H9 (cell line): ENCODE results near the gene MARS1. TPM values are rescaled to one million over a fixed set of nuclear protein-coding genes. Genes with fewer than 3 reads are reported as not detected.
A peak's percentile ranks its signal among the peaks of the same experiment; 100 is the strongest.

Experiments
- DNase-seq: peaks from one replicate; pipeline ENCODE4 v3.0.0-alpha.2; 2017
- H2AFZ ChIP-seq: one replicate; pipeline ENCODE4 v1.6.1; 2013; ENCODE audit warnings: mild to moderate bottlenecking, low read length, control low read depth, moderate library complexity
- H2AK5ac ChIP-seq: 2 replicates; pipeline ENCODE4 v1.6.1; 2013; ENCODE audit warnings: low read length, control low read depth, mixed read lengths; ENCODE audit not compliant: insufficient read length
- H2BK120ac ChIP-seq: one replicate; pipeline ENCODE4 v1.6.1; 2013; ENCODE audit warnings: low read depth, mild to moderate bottlenecking, low read length, control low read depth, inconsistent platforms; ENCODE audit not compliant: poor library complexity, severe bottlenecking
- H2BK12ac ChIP-seq: 2 replicates; pipeline ENCODE4 v1.6.1; 2013; ENCODE audit warnings: low read length, control low read depth, mixed read lengths, low read depth; ENCODE audit not compliant: insufficient read length
- H2BK15ac ChIP-seq: 2 replicates; pipeline ENCODE4 v1.6.1; 2013; ENCODE audit warnings: low read depth, low read length, control low read depth
- H2BK20ac ChIP-seq: one replicate; pipeline ENCODE4 v1.6.1; 2013; ENCODE audit warnings: low read depth, mild to moderate bottlenecking, low read length, control low read depth, inconsistent platforms; ENCODE audit not compliant: poor library complexity, severe bottlenecking
- H2BK5ac ChIP-seq: 2 replicates; pipeline ENCODE4 v1.6.1; 2013; ENCODE audit warnings: low read length, control low read depth, mixed read lengths; ENCODE audit not compliant: insufficient read length
- H3K14ac ChIP-seq: 2 replicates; pipeline ENCODE4 v1.6.1; 2013; ENCODE audit warnings: low read length, control low read depth; ENCODE audit not compliant: insufficient read depth
- H3K18ac ChIP-seq: 2 replicates; pipeline ENCODE4 v1.6.1; 2013; ENCODE audit warnings: low read depth, mild to moderate bottlenecking, mixed read lengths, low read length, control low read depth; ENCODE audit not compliant: insufficient read length
- H3K23ac ChIP-seq: 2 replicates; pipeline ENCODE4 v1.6.1; 2013; ENCODE audit warnings: low read length, control low read depth, mixed read lengths, low read depth; ENCODE audit not compliant: insufficient read length
- H3K23me2 ChIP-seq: 2 replicates; pipeline ENCODE4 v1.6.1; 2013; ENCODE audit warnings: low read depth, mild to moderate bottlenecking, mixed read lengths, low read length, control low read depth; ENCODE audit not compliant: insufficient read length, poor library complexity, severe bottlenecking
- H3K27ac ChIP-seq: 2 replicates; pipeline ENCODE4 v1.5.1; 2013; ENCODE audit warnings: low read length, control low read depth, mixed read lengths, low read depth; ENCODE audit not compliant: insufficient read length
- H3K27me3 ChIP-seq: 2 replicates; pipeline ENCODE4 v1.6.1; 2013; ENCODE audit warnings: low read length, control low read depth, inconsistent platforms; ENCODE audit not compliant: insufficient read depth
- H3K4ac ChIP-seq: 2 replicates; pipeline ENCODE4 v1.6.1; 2013; ENCODE audit warnings: low read depth, mild to moderate bottlenecking, control low read depth, inconsistent platforms, low read length, moderate library complexity
- H3K4me1 ChIP-seq: 2 replicates; pipeline ENCODE4 v1.6.1; 2013; ENCODE audit warnings: low read length, control low read depth, inconsistent platforms; ENCODE audit not compliant: insufficient read depth
- H3K4me2 ChIP-seq: 2 replicates; pipeline ENCODE4 v1.6.1; 2013; ENCODE audit warnings: low read length, control low read depth, mixed read lengths; ENCODE audit not compliant: insufficient read length, insufficient read depth
- H3K56ac ChIP-seq: 2 replicates; pipeline ENCODE4 v1.6.1; 2013; ENCODE audit warnings: low read depth, mild to moderate bottlenecking, mixed read lengths, low read length, control low read depth; ENCODE audit not compliant: insufficient read length
- H3K79me1 ChIP-seq: 2 replicates; pipeline ENCODE4 v1.6.1; 2013; ENCODE audit warnings: low read depth, mild to moderate bottlenecking, moderate library complexity, low read length, control low read depth, inconsistent platforms; ENCODE audit not compliant: insufficient read depth, poor library complexity, severe bottlenecking
- H3K79me2 ChIP-seq: 2 replicates; pipeline ENCODE4 v1.6.1; 2013; ENCODE audit warnings: low read length, control low read depth, inconsistent platforms; ENCODE audit not compliant: insufficient read depth
- H3K9ac ChIP-seq: 2 replicates; pipeline ENCODE4 v1.6.1; 2013; ENCODE audit warnings: low read length, control low read depth, mixed read lengths; ENCODE audit not compliant: insufficient read length; ENCODE audit errors: extremely low read depth
- H3K9me3 ChIP-seq: one replicate; pipeline ENCODE4 v1.6.1; 2013; ENCODE audit warnings: low read depth, low read length, inconsistent platforms; ENCODE audit not compliant: control insufficient read depth
- H3T11ph ChIP-seq: one replicate; pipeline ENCODE4 v1.6.1; 2013; ENCODE audit warnings: mild to moderate bottlenecking, low read length, control low read depth, inconsistent platforms
- H4K20me1 ChIP-seq: one replicate; pipeline ENCODE4 v1.6.1; 2013; ENCODE audit not compliant: control insufficient read depth, insufficient read length, insufficient read depth
- H4K5ac ChIP-seq: 2 replicates; pipeline ENCODE4 v1.6.1; 2013; ENCODE audit warnings: low read depth, mild to moderate bottlenecking, mixed read lengths, low read length, control low read depth; ENCODE audit not compliant: insufficient read length
- H4K8ac ChIP-seq: replicated peaks from 2 replicates; pipeline ENCODE4 v1.6.1; 2013; ENCODE audit warnings: low read length, control low read depth, mixed read lengths, low read depth; ENCODE audit not compliant: insufficient read length
- H4K91ac ChIP-seq: 2 replicates; pipeline ENCODE4 v1.6.1; 2013; ENCODE audit warnings: low read depth, mild to moderate bottlenecking, moderate library complexity, mixed read lengths, low read length, control low read depth; ENCODE audit not compliant: insufficient read length
- H3K27ac Mint-ChIP-seq, 3 experiments: 2 replicates in 2 of 3; 3 replicates in 1 of 3; pipeline ENCODE4 v1.8.0; 2020 to 2021; ENCODE audit warnings: mixed read lengths in 3 of 3, mild to moderate bottlenecking in 1 of 3, moderate library complexity in 1 of 3
- H3K27me3 Mint-ChIP-seq: 2 replicates; pipeline ENCODE4 v1.8.0; 2021; ENCODE audit warnings: low read depth, mild to moderate bottlenecking, moderate library complexity, mixed read lengths
- H3K36me3 Mint-ChIP-seq, 3 experiments: 2 replicates in 2 of 3; 3 replicates in 1 of 3; pipeline ENCODE4 v1.8.0; 2020 to 2021; ENCODE audit warnings: low read depth in 3 of 3, mixed read lengths in 3 of 3; ENCODE audit not compliant: insufficient read depth in 1 of 3
- H3K4me1 Mint-ChIP-seq, 2 experiments: 2 replicates each; pipeline ENCODE4 v1.8.0; 2020; ENCODE audit warnings: mixed read lengths in 2 of 2
- H3K4me3 Mint-ChIP-seq, 2 experiments: 2 replicates in 1 of 2; 3 replicates in 1 of 2; pipeline ENCODE4 v1.8.0; 2020 to 2021; ENCODE audit warnings: mild to moderate bottlenecking in 2 of 2, mixed read lengths in 2 of 2, moderate library complexity in 1 of 2
- H3K9me3 Mint-ChIP-seq, 2 experiments: 2 replicates in 1 of 2; 3 replicates in 1 of 2; pipeline ENCODE4 v1.8.0; 2020; ENCODE audit warnings: mild to moderate bottlenecking in 2 of 2, mixed read lengths in 2 of 2, moderate library complexity in 1 of 2
- CTCF ChIP-seq: fragments of 200-600 bp; sonication (generic); conservative IDR thresholded peaks from 3 replicates; pipeline ENCODE4 v1.8.0; 2021; ENCODE audit warnings: antibody characterized with exemption, mild to moderate bottlenecking
- WGBS: extraction: QIAGEN DNeasy Blood & Tissue Kit; methylation state at CpG from one replicate; pipeline ENCODE4 v1.1.7; 2013; ENCODE audit warnings: missing lambda C conversion rate, low lambda C conversion rate, mixed read lengths; ENCODE audit not compliant: insufficient read length; ENCODE audit errors: extremely low coverage; 5-methylcytosine and 5-hydroxymethylcytosine counted together
- total RNA-seq: library from RNA; stranded (reverse); gene quantifications from 2 replicates; pipeline ENCODE4 v1.2.1, GENCODE V29; 2021

MARS1 gene
- total RNA-seq, 1 experiment from 2014 or later = 368 TPM

- H4K91ac ChIP-seq = no peak overlapping the region
- no peak overlapping the region for H2AFZ ChIP-seq
- H3K79me1 ChIP-seq = no peaks in the 10 kb centered on the region
- H4K20me1 ChIP-seq = no peaks in the 10 kb centered on the region
- no peak overlapping the region for H2BK12ac ChIP-seq
- H3K27ac Mint-ChIP-seq = peak overlapping the region; percentile 99 to 100 (median 100)
- H4K8ac ChIP-seq = no peak overlapping the region
- H3K4me1 ChIP-seq = no peaks in the 10 kb centered on the region
- no peak for TF ChIP-seq CTCF
- H3K14ac ChIP-seq = peak overlapping the region; percentile 76; the same call in 1 of the 2 replicates
- no peaks in the 10 kb centered on the region for H3K79me2 ChIP-seq
- peaks cover 32% of the 10 kb centered on the region for H3K27me3 Mint-ChIP-seq
- H4K5ac ChIP-seq = no peak overlapping the region
- no CpG with 5 or more reads among the region's 32 CpGs for WGBS
- no peak overlapping the region for H2BK20ac ChIP-seq
- H3K18ac ChIP-seq = peak overlapping the region; percentile 82
- no peak overlapping the region for H2AK5ac ChIP-seq
- peak; percentile 97 for DNase-seq
- H2BK120ac ChIP-seq = no peak overlapping the region
- no peaks in the 10 kb centered on the region for H3K9me3 Mint-ChIP-seq
- H3K9me3 ChIP-seq = no peaks in the 10 kb centered on the region
- H3K4me2 ChIP-seq = peak overlapping the region; percentile 63
- peaks cover 0 to 21% (median 14%) of the 10 kb centered on the region in 3 experiments; a peak in 6 of 7 replicates for H3K36me3 Mint-ChIP-seq
- H3K23ac ChIP-seq = no peak overlapping the region
- H2BK5ac ChIP-seq = no peak overlapping the region
- no peak overlapping the region for H2BK15ac ChIP-seq
- H3K4me3 Mint-ChIP-seq = peak overlapping the region; percentile 91 to 99
- H3K27ac ChIP-seq = peak overlapping the region; percentile 13
- no peak overlapping the region for H3T11ph ChIP-seq
- H3K56ac ChIP-seq = no peak overlapping the region
- peaks cover 27 to 31% of the 10 kb centered on the region in 2 experiments for H3K4me1 Mint-ChIP-seq
- no peak overlapping the region for H3K4ac ChIP-seq
- no peaks in the 10 kb centered on the region for H3K27me3 ChIP-seq
- peaks cover 21% of the 10 kb centered on the region for H3K23me2 ChIP-seq
- H3K9ac ChIP-seq = peak overlapping the region; percentile 42
Observed at GRCh38 chr12:57461276-57461916, 26.5 kb upstream of the MARS1 start.
